ENCODE results near the gene ACTR5. TPM values are rescaled to one million over a fixed set of nuclear protein-coding genes. Genes with fewer than 3 reads are reported as not detected.

ACTR5 gene
- total RNA-seq, 4 donors from 2014 or later, result 8.9 to 15.0 (median 12.2) TPM

- TF ChIP-seq POLR2A (IDR thresholded peaks at IDR 0.05) (no peak), CTCF (IDR thresholded peaks at IDR 0.05) (no peak), POLR2AphosphoS5 (IDR thresholded peaks at IDR 0.05) (no peak), EP300 (IDR thresholded peaks at IDR 0.05) (no peak)
Measured at GRCh38 chr20:38725931-38726803, 22.1 kb upstream of the ACTR5 start.

GRCh38 chr20:38726804-38727606, 21.3 kb upstream of the ACTR5 start:
- H3K27me3 ChIP-seq, result peaks cover 100% of the 10 kb centered on the region
- peaks cover 69% of the 10 kb centered on the region for H3K4me1 ChIP-seq
- TF ChIP-seq POLR2AphosphoS5 (IDR thresholded peaks at IDR 0.05) (no peak), POLR2A (IDR thresholded peaks at IDR 0.05) (no peak), EP300 (IDR thresholded peaks at IDR 0.05) (no peak), CTCF (IDR thresholded peaks at IDR 0.05) (no peak)
- H3K36me3 ChIP-seq, result no peaks in the 10 kb centered on the region
- no peak overlapping the region for H3K4me3 ChIP-seq
- H3K9me3 ChIP-seq, result no peaks in the 10 kb centered on the region
- DNase-seq (ENCODE audit: low spot score in 2 of 2), result no peak
- 4% methylated on average over 33 of the region's 43 CpGs for WGBS
- H3K27ac ChIP-seq, result no peak overlapping the region

More at GRCh38 chr20:38725931-38726803, 22.1 kb upstream of the ACTR5 start:
- H3K9me3 ChIP-seq, result no peaks in the 10 kb centered on the region
- no peak overlapping the region for H3K27ac ChIP-seq
- peaks cover 100% of the 10 kb centered on the region for H3K27me3 ChIP-seq
- H3K4me1 ChIP-seq, result peaks cover 65% of the 10 kb centered on the region
- H3K4me3 ChIP-seq, result no peak overlapping the region
- no peaks in the 10 kb centered on the region for H3K36me3 ChIP-seq
- no peak for DNase-seq (ENCODE audit: low spot score in 2 of 2)
- WGBS, result 13% methylated on average over 46 of the region's 53 CpGs

GRCh38 chr20:38727607-38728190, 20.6 kb upstream of the ACTR5 start:
- no peak for DNase-seq (ENCODE audit: low spot score in 2 of 2)
- 10% methylated on average over 26 of the region's 46 CpGs for WGBS
- Histone ChIP-seq H3K9me3 (no peaks in the 10 kb centered on the region), H3K36me3 (no peaks in the 10 kb centered on the region), H3K27me3 (peaks cover 100% of the 10 kb centered on the region), H3K27ac (no peak overlapping the region), H3K4me3 (no peak overlapping the region), H3K4me1 (peaks cover 68% of the 10 kb centered on the region)
- TF ChIP-seq EP300 (IDR thresholded peaks at IDR 0.05) (no peak), POLR2A (IDR thresholded peaks at IDR 0.05) (no peak), POLR2AphosphoS5 (IDR thresholded peaks at IDR 0.05) (no peak), CTCF (IDR thresholded peaks at IDR 0.05) (no peak)

- Histone ChIP-seq H3K27ac (no peak overlapping the region), H3K36me3 (no peaks in the 10 kb centered on the region), H3K27me3 (peaks cover 100% of the 10 kb centered on the region), H3K9me3 (no peaks in the 10 kb centered on the region), H3K4me3 (no peak overlapping the region), H3K4me1 (peaks cover 62% of the 10 kb centered on the region)
- 6% methylated on average over 44 of the region's 56 CpGs for WGBS
- TF ChIP-seq POLR2A (IDR thresholded peaks at IDR 0.05), result no peak
- TF ChIP-seq CTCF (IDR thresholded peaks at IDR 0.05), result no peak
- TF ChIP-seq EP300 (IDR thresholded peaks at IDR 0.05), result no peak
- no peak for TF ChIP-seq POLR2AphosphoS5 (IDR thresholded peaks at IDR 0.05)
- DNase-seq (ENCODE audit: low spot score in 2 of 2), result no peak
Measured at GRCh38 chr20:38728191-38728781, 20.0 kb upstream of the ACTR5 start.
